Measurements from ENCODE around the gene NIF3L1.

NIF3L1 gene, protein sequence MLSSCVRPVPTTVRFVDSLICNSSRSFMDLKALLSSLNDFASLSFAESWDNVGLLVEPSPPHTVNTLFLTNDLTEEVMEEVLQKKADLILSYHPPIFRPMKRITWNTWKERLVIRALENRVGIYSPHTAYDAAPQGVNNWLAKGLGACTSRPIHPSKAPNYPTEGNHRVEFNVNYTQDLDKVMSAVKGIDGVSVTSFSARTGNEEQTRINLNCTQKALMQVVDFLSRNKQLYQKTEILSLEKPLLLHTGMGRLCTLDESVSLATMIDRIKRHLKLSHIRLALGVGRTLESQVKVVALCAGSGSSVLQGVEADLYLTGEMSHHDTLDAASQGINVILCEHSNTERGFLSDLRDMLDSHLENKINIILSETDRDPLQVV

GRCh38 chr2:200888704-200889625 lies at the start of gene NIF3L1, which contains the start of gene PPIL3:
TSS of gene NIF3L1 (plus strand) at chr2:200889371. CDS start at chr2:200891944, 2,573 bp downstream.
TSS of gene PPIL3 (minus strand) at chr2:200889077. CDS start at chr2:200887615, 1,462 bp downstream.
- in situ Hi-C loops (cut with HindIII; ENCODE audit: low pct_ligation_motif_present, low sequenced_read_pairs): no loop called here
- Histone ChIP-seq H3K27me3 (replicated peaks) (no peaks in the 10 kb centered on the region), H3K4me3 (ENCODE audit: low read depth, low read length) (peak within 1 kb of the TSS; percentile 96), H3K36me3 (replicated peaks) (peaks cover 2% of the 10 kb centered on the region), H3K27ac (peak within 1 kb of the TSS; percentile 97)
- peak; percentile 98 for DNase-seq
- TF ChIP-seq, protein P1, sequence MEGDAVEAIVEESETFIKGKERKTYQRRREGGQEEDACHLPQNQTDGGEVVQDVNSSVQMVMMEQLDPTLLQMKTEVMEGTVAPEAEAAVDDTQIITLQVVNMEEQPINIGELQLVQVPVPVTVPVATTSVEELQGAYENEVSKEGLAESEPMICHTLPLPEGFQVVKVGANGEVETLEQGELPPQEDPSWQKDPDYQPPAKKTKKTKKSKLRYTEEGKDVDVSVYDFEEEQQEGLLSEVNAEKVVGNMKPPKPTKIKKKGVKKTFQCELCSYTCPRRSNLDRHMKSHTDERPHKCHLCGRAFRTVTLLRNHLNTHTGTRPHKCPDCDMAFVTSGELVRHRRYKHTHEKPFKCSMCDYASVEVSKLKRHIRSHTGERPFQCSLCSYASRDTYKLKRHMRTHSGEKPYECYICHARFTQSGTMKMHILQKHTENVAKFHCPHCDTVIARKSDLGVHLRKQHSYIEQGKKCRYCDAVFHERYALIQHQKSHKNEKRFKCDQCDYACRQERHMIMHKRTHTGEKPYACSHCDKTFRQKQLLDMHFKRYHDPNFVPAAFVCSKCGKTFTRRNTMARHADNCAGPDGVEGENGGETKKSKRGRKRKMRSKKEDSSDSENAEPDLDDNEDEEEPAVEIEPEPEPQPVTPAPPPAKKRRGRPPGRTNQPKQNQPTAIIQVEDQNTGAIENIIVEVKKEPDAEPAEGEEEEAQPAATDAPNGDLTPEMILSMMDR (IDR thresholded peaks at IDR 0.05; ENCODE audit: low read depth, low read length, missing control alignments): peak; percentile 6

DNA sequence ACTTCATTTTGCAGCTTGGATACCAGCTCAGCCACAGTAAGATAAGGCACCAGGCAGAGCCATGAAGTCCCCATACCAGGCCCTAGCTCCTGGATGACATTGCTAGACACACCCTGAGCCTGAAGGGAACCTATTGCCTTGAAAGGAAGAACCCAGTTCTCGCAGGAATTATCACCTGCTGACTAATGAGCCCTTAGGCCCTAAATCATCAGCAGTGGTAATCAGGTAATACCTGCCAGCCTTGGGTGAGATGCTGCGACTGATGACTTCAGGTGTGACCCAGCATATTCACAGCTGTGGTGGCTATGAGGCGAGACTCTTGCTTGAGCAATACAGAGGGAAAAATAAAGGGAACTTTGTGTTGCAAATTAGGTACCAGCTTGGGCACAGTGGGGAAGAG lies 49.7 kb upstream of the NIF3L1 start:
- no peak for DNase-seq
- TF ChIP-seq, protein P1 (IDR thresholded peaks at IDR 0.05; ENCODE audit: low read depth, low read length, missing control alignments): no peak
- no peaks in the 10 kb centered on the region for H3K27me3 ChIP-seq (replicated peaks)
- no peak overlapping the region for H3K27ac ChIP-seq
- H3K4me3 ChIP-seq (ENCODE audit: low read depth, low read length): no peak overlapping the region
- in situ Hi-C loops (cut with HindIII; ENCODE audit: low pct_ligation_motif_present, low sequenced_read_pairs): no loop called here
- no peaks in the 10 kb centered on the region for H3K36me3 ChIP-seq (replicated peaks)

GRCh38 chr2:200843993-200844948 lies 44.9 kb upstream of the NIF3L1 start:
- TF ChIP-seq, protein P1 (IDR thresholded peaks at IDR 0.05; ENCODE audit: low read depth, low read length, missing control alignments): no peak
- Histone ChIP-seq H3K4me3 (ENCODE audit: low read depth, low read length) (no peak overlapping the region), H3K27ac (no peak overlapping the region), H3K27me3 (replicated peaks) (no peaks in the 10 kb centered on the region), H3K36me3 (replicated peaks) (no peaks in the 10 kb centered on the region)
- no peak for DNase-seq
- in situ Hi-C loops (cut with HindIII; ENCODE audit: low pct_ligation_motif_present, low sequenced_read_pairs): no loop called here

- TF ChIP-seq, protein P1 (IDR thresholded peaks at IDR 0.05; ENCODE audit: low read depth, low read length, missing control alignments): no peak
- Histone ChIP-seq H3K27ac (no peak overlapping the region), H3K4me3 (ENCODE audit: low read depth, low read length) (no peak overlapping the region), H3K36me3 (replicated peaks) (no peaks in the 10 kb centered on the region), H3K27me3 (replicated peaks) (no peaks in the 10 kb centered on the region)
- in situ Hi-C loops (cut with HindIII; ENCODE audit: low pct_ligation_motif_present, low sequenced_read_pairs): no loop called here
- no peak for DNase-seq
These were observed 44.0 kb upstream of the NIF3L1 start for GRCh38 chr2:200845194-200845593.

DNA sequence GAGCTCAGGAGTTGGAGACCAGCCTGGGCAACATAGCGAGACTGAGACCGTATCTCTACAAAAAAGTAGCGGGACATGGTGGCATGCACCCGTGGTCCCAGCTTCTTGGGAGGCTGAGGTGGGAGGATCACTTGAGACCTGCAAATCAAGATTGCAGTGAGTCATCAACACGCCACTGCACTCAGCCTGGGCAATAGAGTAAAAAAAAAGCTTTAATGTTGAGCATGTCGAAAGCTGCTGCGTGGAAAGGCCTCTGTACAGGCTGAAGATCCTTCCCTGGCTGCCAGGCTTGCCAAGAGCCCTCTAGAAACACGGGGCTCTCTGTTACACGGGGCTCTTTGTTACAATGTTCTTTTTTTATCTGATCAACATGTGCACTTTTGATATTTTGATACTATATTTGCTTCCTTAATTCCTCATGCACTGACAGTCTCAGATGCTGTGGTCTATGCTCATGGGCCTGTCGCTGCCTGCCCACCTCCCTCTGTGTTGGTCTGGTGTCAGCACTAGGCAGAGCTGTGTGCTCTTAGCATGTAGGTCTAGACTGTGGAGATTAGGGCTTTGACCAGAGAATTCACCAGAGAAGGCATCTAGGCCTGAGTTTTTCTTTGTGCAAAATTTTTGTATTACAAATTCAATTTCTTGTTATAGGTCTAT lies 43.4 kb upstream of the NIF3L1 start:
- TF ChIP-seq, protein P1 (IDR thresholded peaks at IDR 0.05; ENCODE audit: low read depth, low read length, missing control alignments): no peak
- H3K36me3 ChIP-seq (replicated peaks): peaks cover 3% of the 10 kb centered on the region
- H3K4me3 ChIP-seq (ENCODE audit: low read depth, low read length): no peak overlapping the region
- no peak overlapping the region for H3K27ac ChIP-seq
- in situ Hi-C loops (cut with HindIII; ENCODE audit: low pct_ligation_motif_present, low sequenced_read_pairs): no loop called here
- DNase-seq: no peak
- no peaks in the 10 kb centered on the region for H3K27me3 ChIP-seq (replicated peaks)

Data from brain microvascular endothelial cell (primary cell).